ENCODE results near the gene PRKAR2A. TPM values are rescaled to one million over a fixed set of nuclear protein-coding genes. Genes with fewer than 3 reads are reported as not detected.
A peak's percentile ranks its signal among the peaks of the same experiment; 100 is the strongest.

Gene PRKAR2A
- polyA plus RNA-seq, 3 donors: 7.5 to 13.0 (median 12.3) TPM

GRCh38 chr3:48852151-48852550 lies 4.5 kb upstream of the PRKAR2A start:
- TF ChIP-seq CTCF (IDR thresholded peaks at IDR 0.05): no peak
- 53% methylated on average over 4 of the region's 5 CpGs for WGBS (ENCODE audit: insufficient coverage)
- H3K27me3 Mint-ChIP-seq (ENCODE audit: low read depth in 3 of 3): peaks cover 0 to 2% (median 1%) of the 10 kb centered on the region in 3 donors
- H3K27me3 ChIP-seq (ENCODE audit: control insufficient read depth in 2 of 2, insufficient read depth in 2 of 2, low read length in 2 of 2): no peaks in the 10 kb centered on the region
- H3K9me3 ChIP-seq (replicated peaks in 1 of 2; ENCODE audit: control insufficient read depth in 1 of 2, insufficient read depth in 1 of 2, low read length in 2 of 2): no peaks in the 10 kb centered on the region
- H3K36me3 Mint-ChIP-seq: peaks cover 14 to 31% of the 10 kb centered on the region in 2 donors
- peaks cover under 1% of the 10 kb centered on the region for H3K79me2 ChIP-seq (ENCODE audit: insufficient read depth, low read length)
- no peak for DNase-seq
- no peaks in the 10 kb centered on the region for H4K20me1 ChIP-seq (ENCODE audit: insufficient read depth, low read length)
- no peak overlapping the region for H2AFZ ChIP-seq (ENCODE audit: insufficient read depth, low read depth, low read length, poor library complexity, severe bottlenecking)
- peaks cover 9 to 10% of the 10 kb centered on the region in 2 donors for H3K4me1 ChIP-seq (ENCODE audit: control insufficient read depth in 1 of 2, insufficient read depth in 2 of 2, low read length in 2 of 2)
- H3K9me3 Mint-ChIP-seq: no peaks in the 10 kb centered on the region
- H3K4me1 Mint-ChIP-seq: peaks cover 15% of the 10 kb centered on the region
- H3K27ac ChIP-seq (ENCODE audit: low read depth in 1 of 2, low read length in 2 of 2): peak overlapping the region in 1 of 2 donors; percentile 5
- peak overlapping the region in 1 of 7 donors; percentile 54 for H3K27ac Mint-ChIP-seq
- no peak overlapping the region for H3K4me3 ChIP-seq (replicated peaks in 1 of 3; ENCODE audit: low read depth in 2 of 3, low read length in 3 of 3)
- no peak overlapping the region for H3K4me2 ChIP-seq (replicated peaks; ENCODE audit: extremely low read depth, low read length, poor library complexity, severe bottlenecking)
- intact Hi-C loops (cut with micrococcal nuclease): loop anchor here in 1 of 2 donors (5.0 kb wide), 1 partner anchor 65 kb away; the partner anchor contains the start of gene ARIH2
- H3K36me3 ChIP-seq (replicated peaks in 1 of 2; ENCODE audit: control insufficient read depth in 1 of 2, insufficient read depth in 2 of 2, low read length in 2 of 2): peaks cover 14 to 20% of the 10 kb centered on the region in 2 donors
- no peak overlapping the region for H3K9ac ChIP-seq (ENCODE audit: insufficient read depth, low read length, poor library complexity, severe bottlenecking)
- no peak overlapping the region for H3K4me3 Mint-ChIP-seq

DNA sequence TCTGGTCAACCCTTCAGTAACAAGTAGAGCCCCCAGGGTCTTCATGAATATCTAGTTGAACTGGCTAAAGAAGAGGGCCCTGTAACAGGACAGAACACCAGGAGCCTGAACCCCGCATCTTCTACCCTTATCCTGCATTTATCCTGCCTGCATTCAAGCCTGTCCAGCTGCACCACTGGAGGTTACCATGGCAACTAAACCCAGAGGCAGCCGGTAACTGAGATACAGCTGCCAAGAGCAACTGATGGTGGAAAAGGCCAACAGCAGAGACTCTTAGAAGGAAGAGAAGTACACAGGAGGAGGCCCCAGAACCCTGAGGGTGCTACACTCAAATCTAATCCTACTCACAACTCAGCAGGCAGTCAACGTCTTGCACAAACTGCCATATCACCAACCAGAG lies 3.7 kb upstream of the PRKAR2A start:
- Histone ChIP-seq H3K27ac (ENCODE audit: low read depth in 1 of 2, low read length in 2 of 2) (no peak overlapping the region), H3K27me3 (ENCODE audit: control insufficient read depth in 2 of 2, insufficient read depth in 2 of 2, low read length in 2 of 2) (no peaks in the 10 kb centered on the region), H3K9ac (ENCODE audit: insufficient read depth, low read length, poor library complexity, severe bottlenecking) (no peak overlapping the region), H2AFZ (ENCODE audit: insufficient read depth, low read depth, low read length, poor library complexity, severe bottlenecking) (no peak overlapping the region), H3K79me2 (ENCODE audit: insufficient read depth, low read length) (peaks cover 8% of the 10 kb centered on the region), H3K4me1 (ENCODE audit: control insufficient read depth in 1 of 2, insufficient read depth in 2 of 2, low read length in 2 of 2) (peaks cover 16 to 17% of the 10 kb centered on the region in 2 donors), H3K9me3 (replicated peaks in 1 of 2; ENCODE audit: control insufficient read depth in 1 of 2, insufficient read depth in 1 of 2, low read length in 2 of 2) (no peaks in the 10 kb centered on the region), H3K4me2 (replicated peaks; ENCODE audit: extremely low read depth, low read length, poor library complexity, severe bottlenecking) (no peak overlapping the region), H4K20me1 (ENCODE audit: insufficient read depth, low read length) (peaks cover 3% of the 10 kb centered on the region), H3K36me3 (replicated peaks in 1 of 2; ENCODE audit: control insufficient read depth in 1 of 2, insufficient read depth in 2 of 2, low read length in 2 of 2) (peaks cover 8 to 13% of the 10 kb centered on the region in 2 donors), H3K4me3 (replicated peaks in 1 of 3; ENCODE audit: low read depth in 2 of 3, low read length in 3 of 3) (no peak overlapping the region)
- Mint-ChIP-seq H3K36me3 (peaks cover 7 to 24% of the 10 kb centered on the region in 2 donors), H3K4me3 (no peak overlapping the region), H3K9me3 (no peaks in the 10 kb centered on the region), H3K27ac (peak overlapping the region in 2 of 7 donors; percentile 45 to 57), H3K27me3 (ENCODE audit: low read depth in 3 of 3) (peaks cover 0 to 2% (median 1%) of the 10 kb centered on the region in 3 donors), H3K4me1 (peaks cover 20% of the 10 kb centered on the region)
- no peak for DNase-seq
- intact Hi-C loops (cut with micrococcal nuclease): loop anchor here in 1 of 2 donors (5.0 kb wide), 1 partner anchor 66 kb away; the partner anchor contains the start of gene ARIH2
- 83% methylated on average over 1 of the region's 3 CpGs for WGBS (ENCODE audit: insufficient coverage)
- TF ChIP-seq CTCF (IDR thresholded peaks at IDR 0.05): no peak
